CD4-positive, alpha-beta T cell treated with Interleukin-15 for 4 hours (primary cell): ENCODE results near the gene AXIN1.
"Not testable (repeated sequence)": the region's sequence is repeated elsewhere in the genome, so short reads cannot be mapped to it uniquely, and the experiment has no call there.

Experiments used
- DNase-seq: peaks from one replicate; pipeline ENCODE4 v3.0.0-alpha.2; 2020; ENCODE audit warnings: low spot score

The AXIN1 gene

DNA sequence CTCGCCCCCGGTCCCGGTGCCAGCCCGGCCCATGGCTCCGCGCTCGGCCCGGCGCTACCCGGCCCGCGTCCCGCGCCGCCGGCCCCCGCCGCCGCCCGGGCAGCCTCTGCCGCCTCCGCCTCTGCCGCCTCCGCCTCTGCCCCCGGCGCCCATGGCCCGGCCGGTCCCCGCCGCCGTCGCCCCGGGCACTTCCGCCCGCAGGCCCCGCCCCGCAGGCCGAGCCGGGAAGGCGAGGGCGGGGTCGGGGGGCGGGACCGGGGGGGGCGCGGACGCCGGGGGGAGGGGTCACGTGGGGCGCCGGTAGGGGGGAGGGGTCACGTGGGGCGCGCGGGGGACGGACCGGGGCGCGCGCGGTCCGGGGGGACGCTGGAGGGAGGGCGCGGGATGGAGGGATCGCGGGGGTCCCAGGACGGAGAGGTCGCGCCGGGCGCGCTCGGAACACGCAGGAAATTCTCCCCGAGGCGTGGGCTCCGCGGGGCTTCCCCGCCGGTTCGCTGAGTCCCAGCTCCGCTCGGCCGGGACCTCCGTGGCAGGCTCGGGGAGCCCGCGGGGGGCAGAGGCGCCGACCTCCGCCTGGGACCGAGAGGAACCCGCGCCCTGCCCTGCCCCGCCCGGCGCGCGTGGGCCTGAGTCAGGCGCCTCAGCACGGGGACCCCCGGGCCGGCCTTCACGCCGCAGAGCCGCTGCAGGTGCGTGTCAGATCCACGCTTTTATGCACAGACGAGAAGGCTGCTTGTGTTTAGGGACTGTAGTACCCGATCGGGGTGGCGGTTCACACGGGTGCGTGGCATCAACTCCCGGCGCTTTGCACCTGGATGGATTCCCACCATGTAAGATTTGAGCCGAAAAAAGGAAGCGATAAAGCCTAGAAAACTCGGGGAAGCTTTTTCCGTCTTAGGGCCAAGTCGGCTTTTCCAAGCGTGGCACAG lies 29.5 kb upstream of the AXIN1 start, which contains the start of gene PGAP6:
Gene PGAP6, minus strand, starts transcription at position 190 of the 929 bp plus-strand sequence. Its CDS starts 157 bp downstream, at position 33.
- DNase-seq: peak; percentile 62

DNA sequence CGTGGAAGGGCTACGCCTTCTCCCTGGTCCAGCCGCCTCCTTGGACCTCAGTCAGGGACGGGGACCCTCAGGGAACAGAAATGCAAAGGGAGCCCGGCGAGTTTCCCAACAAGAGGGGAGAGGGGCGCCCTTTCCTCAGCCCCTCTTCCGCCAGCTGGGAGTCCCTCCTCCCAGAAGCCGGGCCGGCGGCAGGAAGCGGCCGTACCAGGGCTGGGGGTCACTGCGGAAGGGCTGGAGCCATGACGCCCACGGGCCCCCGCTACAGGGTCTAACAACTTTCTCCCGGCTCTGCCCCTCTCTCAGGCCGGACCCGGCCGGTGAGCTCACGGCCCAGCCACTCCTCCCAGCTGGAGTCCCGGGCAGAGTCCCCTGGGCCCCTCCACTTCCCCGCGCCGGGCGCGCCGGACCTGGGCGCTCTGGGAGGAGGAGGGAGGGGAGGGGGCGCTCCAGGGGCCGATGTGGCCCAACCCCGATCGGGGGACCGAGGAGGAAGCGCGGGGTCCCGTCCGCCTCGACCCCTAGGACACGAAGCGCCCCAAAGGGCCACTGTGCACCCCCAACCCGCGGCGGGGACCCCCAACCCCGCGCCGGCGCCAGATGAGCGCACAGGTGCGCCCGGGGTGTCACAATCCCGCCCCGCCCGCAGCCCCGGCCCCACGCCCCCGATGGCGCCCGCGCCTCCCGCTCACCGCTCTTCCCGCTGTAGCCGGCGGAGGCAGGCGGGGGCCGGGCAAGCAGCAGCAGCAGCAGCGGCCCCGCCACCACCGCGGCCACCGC lies 28.7 kb upstream of the AXIN1 start:
- no peak for DNase-seq

DNA sequence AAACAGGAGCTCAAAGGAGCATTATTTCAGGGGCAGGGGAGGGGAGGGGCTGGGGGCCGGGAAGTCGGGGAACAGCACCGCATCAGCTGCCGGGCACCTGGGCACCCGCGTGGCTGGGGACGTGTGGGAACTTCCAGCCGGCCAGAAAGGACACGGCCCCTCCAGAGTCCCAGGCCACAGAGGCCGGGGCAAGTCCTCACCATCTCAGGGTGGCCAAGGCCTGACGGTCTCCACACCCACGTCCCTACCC lies 28.2 kb upstream of the AXIN1 start:
- DNase-seq: no peak

DNA sequence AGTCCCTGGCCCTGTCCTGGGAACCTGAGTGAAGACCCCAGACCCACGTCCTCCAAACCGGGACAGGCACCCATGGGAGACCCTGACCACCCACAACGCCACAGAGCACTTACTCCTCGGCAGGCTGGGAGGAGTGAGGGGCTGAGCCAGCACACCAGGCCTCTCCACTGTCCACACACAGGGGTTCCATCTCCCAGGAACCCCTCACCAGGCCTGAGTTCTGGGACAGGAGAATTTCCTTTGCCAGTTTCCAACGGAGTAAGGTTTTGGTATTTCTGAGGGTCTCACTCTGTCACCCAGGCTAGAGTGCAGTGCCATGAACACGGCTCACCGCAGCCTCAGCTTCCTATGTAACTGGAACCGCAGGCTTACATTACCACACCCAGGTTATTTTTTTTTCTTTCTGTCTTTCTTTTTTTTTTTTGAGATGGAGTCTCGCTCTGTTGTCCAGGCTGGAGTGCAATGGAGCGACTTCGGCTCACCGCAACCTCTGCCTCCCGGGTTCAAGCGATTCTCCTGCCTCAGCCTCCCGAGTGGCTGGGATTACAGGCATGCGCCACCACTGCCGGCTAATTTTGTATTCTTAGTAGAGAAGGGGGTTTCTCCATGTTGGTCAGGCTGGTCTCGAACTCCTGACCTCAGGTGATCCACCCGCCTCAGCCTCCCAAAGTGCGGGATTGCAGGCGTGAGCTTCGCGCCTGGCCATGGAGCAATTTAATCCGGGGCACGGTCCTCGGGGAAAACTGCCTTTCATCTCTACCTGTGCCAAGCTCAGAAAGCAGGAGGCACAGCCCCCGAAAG lies 27.6 kb upstream of the AXIN1 start:
- peak; percentile 22 for DNase-seq

DNA sequence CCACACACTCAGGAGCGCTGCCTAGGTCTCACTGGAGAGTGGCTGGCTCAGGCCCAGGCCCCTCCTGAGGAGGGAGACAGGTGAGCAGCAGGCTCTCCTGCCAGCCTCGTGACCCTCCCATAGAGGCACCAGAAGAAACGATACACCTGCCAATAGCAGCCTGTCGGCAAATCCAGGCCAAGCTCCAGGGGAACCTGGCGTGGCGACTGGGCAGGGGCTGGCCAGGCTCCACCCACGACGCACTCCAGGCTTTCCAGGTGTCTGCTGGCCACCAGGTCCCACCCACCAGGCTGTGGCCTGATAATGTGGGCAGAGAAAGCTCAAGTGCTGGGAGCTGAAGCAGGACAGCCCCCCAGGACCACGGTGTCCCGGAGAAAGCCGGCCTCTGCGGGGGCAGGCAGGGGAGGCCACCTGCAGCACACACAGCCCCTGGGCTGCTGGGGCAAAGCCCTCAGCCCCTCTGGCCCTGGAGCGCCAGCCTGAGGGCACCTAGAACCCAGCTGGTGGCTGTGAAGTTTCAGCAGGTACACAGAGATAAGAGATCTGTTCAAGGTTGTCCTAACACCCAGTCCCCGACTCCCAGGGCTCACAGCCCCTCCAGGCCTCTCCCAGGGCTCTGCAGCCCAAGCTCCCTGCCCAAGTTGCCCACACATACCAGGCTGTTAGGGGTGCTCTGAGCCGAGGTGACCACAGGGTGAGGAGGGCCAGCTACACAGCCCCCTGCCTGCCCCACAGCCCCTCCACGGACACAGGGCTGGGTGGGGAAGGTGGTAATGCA lies 26.8 kb upstream of the AXIN1 start:
- DNase-seq: no peak

DNA sequence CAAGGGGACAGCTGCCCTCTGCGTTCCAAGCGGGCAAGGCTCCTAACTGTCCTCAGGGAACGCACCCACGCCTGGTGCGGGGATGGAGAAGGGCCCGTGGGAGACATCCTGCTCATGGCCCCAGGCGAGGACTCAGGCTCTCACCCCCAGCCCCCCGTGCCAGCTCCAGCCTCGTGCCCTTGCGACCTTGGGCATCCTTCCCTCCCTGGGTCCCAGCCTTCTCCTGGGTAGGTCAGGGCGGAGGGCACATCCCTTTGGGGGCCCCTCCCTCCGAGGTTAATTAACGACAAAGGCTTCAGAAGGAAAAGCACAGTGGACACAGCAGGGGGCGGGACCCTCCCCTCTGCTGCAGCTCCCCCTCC lies 26.3 kb upstream of the AXIN1 start:
- DNase-seq: no peak

DNA sequence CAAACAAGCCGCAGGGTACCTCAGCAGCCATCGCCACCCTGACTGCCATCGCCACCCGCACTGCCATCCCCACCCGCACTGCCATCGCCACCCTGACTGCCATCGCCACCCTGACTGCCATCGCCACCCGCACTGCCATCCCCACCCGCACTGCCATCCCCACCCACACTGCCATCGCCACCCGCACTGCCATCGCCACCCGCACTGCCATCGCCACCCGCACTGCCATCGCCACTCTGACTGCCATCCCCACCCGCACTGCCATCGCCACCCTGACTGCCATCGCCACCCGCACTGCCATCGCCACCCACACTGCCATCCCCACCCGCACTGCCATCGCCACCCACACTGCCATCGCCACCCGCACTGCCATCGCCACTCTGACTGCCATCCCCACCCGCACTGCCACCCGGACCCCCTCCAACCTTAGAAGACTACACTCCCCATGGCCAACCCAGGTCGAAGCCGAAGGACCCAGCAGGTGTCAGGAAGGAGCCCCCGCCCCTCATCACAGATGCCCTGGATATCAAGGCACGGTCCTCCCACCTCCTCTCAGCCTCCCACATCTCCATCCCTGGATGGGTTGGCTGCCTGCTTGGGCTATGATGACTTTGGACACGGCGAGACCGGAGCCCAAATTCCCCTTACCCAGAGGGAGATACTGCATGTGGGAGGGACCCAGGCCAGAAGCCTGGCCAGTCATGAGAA lies 25.7 kb upstream of the AXIN1 start:
- DNase-seq: not testable (repeated sequence)

DNA sequence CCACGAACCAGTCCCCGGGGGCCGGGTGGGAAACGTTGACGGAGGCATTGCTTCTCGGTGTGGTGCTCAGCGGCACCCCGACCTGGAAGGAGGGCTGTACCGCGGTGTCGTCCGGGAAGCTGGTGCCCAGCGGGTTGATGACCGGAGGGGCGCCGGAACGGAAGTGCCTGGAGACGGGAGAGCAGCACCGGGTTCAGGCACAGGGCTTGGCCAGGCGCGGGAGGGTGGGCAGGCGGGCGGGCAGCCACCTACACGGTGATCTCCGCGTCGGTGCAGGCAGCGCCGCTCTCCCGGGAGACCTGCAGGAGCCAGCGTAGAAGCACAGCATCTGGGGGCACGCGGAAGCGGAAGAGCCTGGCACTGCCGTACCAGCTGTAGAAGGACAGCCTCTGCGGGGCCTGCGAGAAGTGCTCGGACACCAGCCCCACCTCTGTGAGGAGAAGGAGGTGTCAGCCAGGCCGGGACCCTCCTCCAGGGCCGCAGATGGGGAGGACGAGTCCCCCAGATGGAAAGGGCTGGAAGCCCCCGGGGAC lies 25.0 kb upstream of the AXIN1 start:
- DNase-seq: no peak

DNA sequence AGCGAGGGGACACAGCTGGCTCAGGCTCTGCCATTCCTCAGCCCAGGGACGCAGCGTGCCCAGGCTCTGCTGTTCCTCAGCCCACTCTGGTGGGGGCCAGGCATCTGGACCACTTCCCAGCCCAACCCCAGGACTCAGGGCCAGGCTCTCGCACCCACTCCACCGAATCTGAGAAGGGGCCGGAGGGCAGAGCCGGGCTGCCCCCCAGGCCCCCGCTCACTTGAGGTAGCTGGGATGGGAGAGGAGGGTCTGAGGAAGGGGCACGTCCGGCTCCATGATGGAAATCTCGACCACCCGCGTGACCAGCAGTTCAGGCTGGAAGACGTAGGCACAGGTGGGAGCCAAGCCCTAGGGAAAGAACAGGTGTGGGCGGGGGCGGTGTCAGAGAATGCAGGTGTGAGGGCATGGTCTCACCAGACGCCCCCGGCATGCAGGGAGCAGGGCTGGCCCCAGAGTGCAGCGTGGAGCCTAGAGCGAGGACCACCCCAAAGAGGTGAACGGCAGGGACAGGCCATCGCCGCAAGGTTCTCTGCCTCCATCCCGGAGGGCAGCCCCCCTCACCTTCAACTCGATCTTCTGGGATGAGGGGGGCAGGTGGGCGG lies 24.4 kb upstream of the AXIN1 start:
- no peak for DNase-seq

DNA sequence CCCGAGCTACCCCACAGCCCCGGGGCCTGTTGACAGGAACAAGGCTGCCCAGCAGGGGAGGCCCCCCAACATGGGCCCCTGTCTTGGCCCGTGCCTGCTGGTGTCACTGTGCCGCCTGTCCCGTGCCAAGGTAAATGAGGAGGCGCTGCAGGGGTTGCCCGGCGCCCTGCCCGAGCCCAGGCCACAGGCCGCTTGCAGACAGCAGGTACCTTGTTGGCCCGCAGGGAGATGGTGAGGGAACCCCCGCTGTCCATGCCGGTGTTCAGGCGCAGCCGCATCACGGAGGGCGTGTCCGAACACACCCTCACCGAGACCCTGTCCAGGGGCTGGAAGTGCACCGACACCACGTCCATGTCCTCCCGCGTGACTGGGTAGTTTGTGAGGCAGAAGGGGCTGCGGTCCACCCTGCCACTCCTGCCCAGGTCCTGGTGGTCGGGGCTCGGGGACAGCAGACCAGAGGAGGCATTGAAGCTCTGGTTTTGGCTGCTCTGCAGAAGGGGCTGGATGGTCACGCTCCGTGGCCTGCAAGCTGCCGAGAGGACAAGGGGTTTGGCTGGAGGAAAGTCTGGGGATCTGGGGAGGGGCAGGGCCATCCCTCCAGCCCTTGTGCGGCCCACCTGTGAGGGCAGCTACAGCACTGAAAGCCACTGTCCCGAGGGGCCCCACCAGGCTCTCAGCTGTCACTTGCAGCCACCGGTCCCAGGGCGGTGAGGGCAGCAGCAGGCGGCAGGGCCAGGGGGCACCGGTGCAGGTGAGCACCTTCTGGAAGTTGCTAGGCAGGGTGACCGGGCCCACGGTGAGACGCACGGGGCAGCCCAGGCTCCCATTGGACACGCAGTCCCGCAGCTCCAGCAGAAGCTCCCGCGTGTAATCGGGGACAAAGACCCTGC lies 23.6 kb upstream of the AXIN1 start:
- no peak for DNase-seq

DNA sequence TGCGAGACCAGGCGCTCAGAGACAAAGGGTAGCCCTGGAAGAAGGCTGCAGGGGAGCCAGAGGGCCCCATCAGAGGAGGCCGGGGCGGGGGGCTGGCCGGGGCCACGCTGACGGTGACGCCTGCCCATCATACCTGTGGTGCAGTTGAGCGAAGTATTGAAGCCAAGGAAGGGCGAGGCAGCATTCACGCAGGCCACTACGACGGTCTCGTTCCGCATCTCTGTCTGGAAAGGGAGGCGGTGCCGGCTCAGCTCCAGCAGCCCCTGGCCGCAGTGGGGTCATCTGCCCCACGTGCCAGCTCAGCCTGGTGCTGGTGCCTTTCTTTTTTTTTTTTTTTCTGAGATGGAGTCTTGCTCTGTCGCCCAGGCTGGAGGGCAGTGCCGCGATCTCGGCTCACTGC lies 22.7 kb upstream of the AXIN1 start:
- no peak for DNase-seq

DNA sequence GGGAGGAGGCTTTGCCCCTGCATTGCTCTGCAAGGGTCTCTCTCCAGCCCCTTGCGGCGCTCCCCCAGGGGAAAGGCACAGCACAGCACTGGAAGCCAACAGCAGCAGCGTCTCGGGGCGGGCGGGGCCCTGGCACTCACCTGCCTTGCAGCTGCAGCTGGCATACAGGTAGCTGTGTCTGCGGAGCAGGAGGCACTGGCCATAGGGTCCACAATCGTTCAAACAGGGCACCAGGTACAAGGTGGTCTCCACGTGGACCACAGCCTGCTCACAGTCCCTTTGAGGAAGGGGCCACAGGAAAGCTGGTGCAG lies 22.0 kb upstream of the AXIN1 start:
- DNase-seq: no peak

DNA sequence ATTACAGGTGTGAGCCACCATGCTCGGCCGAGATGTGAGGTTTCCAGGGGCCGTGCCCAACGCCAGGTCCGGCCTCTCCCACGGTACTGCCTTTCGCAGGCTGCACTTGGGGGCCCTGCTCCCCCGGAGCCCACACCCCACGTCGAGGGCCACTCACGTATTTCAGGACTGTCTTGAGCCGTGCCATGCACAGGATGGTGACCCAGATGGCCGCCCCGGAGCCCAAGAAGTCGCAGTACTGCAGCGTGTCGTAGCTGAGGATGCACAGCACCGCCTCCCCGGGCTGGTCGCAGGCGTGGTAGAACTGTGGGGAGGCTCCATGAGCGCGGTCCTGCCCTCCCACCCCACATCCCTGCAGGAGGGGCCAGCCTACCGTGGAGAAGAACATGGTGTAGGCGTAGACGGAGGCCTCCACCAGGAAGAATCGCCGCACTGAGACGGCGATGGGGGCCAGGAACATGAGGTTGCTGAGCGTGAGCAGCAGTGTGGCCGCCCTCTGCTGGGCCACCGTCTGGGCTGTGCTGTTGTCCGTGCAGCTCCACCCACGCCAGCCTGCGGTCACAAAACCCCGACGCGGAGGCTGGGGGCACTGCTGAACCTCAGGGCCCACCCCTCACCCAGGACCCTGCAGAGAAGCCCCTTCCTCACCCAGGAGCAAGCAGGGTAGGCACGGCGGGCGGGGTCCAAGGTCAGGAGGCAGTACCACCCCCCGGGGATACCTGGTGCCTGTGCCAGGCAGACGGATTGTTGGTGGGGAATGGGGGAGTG lies 21.5 kb upstream of the AXIN1 start:
- no peak for DNase-seq

DNA sequence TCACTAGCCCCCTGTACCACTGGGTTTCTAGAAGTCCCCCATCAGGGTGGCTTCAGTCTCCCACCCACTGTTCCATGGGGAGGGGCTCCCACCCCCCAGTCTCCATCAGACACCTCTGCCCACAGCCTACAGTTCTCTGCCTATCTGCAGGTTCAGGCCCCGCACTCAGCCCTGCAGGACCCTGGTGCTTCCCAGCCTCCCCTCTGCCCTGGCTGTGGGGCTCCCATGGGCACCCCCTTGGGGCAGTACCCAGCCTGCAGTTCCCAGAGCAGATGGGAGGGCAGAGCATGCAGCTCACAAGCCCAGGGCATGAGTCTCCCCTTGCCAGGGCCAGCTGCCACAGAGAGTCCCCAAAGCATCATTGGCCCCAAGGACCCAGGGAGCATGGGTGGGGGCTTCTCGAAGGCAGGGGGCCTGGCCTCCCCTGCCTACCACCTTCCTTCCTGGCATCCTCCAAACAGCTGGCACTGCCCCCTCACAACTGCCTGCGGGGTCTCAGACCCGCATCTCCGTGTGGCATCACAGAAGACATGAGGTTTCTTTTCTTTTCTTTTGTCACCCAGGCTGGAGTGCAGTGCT lies 20.6 kb upstream of the AXIN1 start:
- no peak for DNase-seq

DNA sequence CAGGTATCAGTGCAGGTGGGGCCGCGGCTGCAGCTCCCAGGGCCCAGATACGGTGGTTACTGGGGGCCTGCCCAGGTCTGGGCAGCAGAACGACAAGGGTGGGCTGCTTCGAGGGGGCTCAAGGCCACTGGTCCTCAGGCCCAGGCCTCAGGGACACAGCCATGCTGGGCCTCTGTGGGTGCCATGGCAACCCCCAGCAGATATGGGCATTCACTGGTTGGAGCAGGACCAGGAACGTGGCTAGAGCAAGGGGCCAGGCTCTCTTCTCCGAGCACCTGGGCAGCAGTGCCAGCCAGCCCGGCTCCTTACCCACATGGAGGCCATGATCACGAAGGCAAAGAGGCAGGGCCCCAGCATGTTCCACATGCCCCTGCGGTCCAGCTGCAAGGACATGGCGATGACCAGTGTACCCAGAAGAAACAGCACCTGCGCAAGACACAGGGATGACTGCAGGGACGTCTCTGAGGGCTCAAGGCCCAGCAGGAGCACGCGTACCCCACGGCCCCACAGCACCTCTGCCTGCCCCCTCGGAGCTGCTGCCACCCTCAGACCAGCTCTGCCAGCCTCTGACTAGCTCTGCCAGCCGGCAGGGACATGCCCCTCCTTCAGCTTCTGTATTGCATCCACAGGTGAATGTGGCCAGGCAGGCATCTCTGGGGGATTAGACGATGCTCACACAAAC lies 19.9 kb upstream of the AXIN1 start:
- DNase-seq: no peak

DNA sequence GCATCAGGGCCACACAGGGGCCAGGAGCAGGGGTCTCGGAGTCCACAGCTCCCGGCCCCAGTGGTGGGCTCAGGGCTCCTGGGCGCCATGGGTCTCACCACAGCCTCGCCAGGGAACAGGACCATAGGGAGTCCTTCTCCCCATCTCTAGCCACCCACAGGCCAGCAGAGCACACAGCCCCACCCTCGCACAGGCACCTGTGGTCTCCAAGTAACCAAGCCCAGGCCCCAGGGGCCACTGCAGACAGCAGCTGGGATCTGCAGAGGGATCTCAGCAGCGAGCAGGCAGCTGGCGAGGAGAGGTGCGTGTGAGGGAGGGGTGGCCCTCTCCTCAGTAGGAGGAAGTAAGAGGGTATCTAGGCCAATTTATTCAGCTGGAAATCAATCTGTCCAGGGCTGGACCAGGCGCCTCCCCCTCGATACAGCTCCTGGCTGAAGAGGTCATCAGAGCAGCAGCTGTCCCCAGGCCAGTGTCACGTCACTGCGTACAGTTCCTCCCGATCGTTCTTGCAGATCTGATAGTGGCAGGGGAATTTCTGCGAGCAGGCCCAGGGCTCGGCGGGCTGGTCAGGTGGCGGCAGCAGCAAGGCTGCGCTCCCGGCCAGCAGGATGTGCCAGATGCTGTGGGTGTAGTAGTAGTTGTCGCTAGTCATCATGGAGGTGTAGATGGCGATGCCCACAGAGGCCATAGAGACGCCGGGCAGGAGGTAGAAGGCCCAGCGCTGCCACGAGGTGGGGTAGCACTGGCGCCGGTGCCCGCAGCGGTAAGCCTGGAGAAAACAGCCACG lies 19.2 kb upstream of the AXIN1 start:
- DNase-seq: no peak

DNA sequence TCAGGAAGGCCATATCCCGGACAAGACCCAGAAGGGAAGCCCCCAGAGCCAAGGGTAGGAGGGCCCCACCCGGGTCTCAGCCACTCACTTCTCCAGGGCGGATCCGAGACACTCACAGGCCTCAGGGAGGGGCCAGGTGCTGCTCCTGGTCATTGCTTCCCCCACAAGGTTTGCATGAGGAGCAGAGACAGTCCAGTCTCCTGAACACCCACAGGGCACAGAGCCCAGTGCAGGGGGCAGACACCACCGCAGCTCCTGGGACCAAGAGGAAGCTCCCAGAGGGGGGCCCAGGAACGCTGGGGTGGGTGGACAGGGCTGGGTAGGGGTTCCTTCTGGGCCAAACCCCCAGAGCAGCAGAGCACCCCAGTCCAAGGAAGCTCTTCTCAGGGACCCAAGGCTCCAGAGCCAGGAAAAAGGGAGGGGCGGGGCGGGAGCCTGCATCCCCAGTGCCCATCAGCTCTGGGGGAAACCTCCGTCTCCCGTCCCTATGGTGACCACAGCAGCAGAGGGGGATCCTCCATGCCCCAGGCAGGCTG lies 18.5 kb upstream of the AXIN1 start:
- DNase-seq: no peak
